ENCODE measurements around the gene NOCT.

DNA sequence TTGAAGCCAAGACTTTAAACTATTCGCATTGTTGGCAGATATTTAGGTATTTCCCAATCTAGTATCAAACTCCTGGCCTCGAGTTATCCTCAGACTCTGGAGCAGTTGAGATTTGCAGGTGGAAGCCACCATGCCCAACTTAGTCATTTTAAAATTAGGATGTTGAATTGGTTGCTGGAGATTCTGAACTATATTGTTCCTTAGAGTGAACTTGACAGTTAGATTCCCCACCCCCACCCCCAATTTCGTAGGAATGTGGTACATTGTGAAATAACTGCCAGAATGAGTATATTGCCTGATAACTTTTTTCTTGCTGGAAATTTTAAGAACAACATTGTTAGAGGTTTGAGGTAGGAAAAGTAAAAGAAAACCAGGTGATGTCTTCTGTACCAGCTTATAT lies 2.3 kb downstream of the NOCT start:
- TF ChIP-seq, protein P1, sequence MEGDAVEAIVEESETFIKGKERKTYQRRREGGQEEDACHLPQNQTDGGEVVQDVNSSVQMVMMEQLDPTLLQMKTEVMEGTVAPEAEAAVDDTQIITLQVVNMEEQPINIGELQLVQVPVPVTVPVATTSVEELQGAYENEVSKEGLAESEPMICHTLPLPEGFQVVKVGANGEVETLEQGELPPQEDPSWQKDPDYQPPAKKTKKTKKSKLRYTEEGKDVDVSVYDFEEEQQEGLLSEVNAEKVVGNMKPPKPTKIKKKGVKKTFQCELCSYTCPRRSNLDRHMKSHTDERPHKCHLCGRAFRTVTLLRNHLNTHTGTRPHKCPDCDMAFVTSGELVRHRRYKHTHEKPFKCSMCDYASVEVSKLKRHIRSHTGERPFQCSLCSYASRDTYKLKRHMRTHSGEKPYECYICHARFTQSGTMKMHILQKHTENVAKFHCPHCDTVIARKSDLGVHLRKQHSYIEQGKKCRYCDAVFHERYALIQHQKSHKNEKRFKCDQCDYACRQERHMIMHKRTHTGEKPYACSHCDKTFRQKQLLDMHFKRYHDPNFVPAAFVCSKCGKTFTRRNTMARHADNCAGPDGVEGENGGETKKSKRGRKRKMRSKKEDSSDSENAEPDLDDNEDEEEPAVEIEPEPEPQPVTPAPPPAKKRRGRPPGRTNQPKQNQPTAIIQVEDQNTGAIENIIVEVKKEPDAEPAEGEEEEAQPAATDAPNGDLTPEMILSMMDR (IDR thresholded peaks at IDR 0.05) = no peak
- TF ChIP-seq NFATC4 (CRISPR knock-in tag; IDR thresholded peaks at IDR 0.05) (no peak), SP1 (CRISPR knock-in tag; conservative IDR thresholded peaks at IDR 0.05) (no peak), CREM (CRISPR knock-in tag; IDR thresholded peaks at IDR 0.05) (no peak), ATF1 (CRISPR knock-in tag; IDR thresholded peaks at IDR 0.05) (no peak), NFE2L1 (CRISPR knock-in tag; IDR thresholded peaks at IDR 0.05) (no peak)
- TF ChIP-seq, protein P2, sequence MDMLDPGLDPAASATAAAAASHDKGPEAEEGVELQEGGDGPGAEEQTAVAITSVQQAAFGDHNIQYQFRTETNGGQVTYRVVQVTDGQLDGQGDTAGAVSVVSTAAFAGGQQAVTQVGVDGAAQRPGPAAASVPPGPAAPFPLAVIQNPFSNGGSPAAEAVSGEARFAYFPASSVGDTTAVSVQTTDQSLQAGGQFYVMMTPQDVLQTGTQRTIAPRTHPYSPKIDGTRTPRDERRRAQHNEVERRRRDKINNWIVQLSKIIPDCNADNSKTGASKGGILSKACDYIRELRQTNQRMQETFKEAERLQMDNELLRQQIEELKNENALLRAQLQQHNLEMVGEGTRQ (CRISPR knock-in tag; IDR thresholded peaks at IDR 0.05) = no peak
- TF ChIP-seq, protein P3, sequence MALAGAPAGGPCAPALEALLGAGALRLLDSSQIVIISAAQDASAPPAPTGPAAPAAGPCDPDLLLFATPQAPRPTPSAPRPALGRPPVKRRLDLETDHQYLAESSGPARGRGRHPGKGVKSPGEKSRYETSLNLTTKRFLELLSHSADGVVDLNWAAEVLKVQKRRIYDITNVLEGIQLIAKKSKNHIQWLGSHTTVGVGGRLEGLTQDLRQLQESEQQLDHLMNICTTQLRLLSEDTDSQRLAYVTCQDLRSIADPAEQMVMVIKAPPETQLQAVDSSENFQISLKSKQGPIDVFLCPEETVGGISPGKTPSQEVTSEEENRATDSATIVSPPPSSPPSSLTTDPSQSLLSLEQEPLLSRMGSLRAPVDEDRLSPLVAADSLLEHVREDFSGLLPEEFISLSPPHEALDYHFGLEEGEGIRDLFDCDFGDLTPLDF (CRISPR knock-in tag; IDR thresholded peaks at IDR 0.05) = no peak
- TF ChIP-seq, protein P4, sequence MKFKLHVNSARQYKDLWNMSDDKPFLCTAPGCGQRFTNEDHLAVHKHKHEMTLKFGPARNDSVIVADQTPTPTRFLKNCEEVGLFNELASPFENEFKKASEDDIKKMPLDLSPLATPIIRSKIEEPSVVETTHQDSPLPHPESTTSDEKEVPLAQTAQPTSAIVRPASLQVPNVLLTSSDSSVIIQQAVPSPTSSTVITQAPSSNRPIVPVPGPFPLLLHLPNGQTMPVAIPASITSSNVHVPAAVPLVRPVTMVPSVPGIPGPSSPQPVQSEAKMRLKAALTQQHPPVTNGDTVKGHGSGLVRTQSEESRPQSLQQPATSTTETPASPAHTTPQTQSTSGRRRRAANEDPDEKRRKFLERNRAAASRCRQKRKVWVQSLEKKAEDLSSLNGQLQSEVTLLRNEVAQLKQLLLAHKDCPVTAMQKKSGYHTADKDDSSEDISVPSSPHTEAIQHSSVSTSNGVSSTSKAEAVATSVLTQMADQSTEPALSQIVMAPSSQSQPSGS (CRISPR knock-in tag; IDR thresholded peaks at IDR 0.05; ENCODE audit: borderline replicate concordance, low read depth) = no peak
- TF ChIP-seq, protein P5, sequence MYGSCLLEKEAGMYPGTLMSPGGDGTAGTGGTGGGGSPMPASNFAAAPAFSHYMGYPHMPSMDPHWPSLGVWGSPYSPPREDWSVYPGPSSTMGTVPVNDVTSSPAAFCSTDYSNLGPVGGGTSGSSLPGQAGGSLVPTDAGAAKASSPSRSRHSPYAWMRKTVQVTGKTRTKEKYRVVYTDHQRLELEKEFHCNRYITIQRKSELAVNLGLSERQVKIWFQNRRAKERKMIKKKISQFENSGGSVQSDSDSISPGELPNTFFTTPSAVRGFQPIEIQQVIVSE (CRISPR knock-in tag; IDR thresholded peaks at IDR 0.05; ENCODE audit: borderline replicate concordance) = no peak
- TF ChIP-seq, protein P6, sequence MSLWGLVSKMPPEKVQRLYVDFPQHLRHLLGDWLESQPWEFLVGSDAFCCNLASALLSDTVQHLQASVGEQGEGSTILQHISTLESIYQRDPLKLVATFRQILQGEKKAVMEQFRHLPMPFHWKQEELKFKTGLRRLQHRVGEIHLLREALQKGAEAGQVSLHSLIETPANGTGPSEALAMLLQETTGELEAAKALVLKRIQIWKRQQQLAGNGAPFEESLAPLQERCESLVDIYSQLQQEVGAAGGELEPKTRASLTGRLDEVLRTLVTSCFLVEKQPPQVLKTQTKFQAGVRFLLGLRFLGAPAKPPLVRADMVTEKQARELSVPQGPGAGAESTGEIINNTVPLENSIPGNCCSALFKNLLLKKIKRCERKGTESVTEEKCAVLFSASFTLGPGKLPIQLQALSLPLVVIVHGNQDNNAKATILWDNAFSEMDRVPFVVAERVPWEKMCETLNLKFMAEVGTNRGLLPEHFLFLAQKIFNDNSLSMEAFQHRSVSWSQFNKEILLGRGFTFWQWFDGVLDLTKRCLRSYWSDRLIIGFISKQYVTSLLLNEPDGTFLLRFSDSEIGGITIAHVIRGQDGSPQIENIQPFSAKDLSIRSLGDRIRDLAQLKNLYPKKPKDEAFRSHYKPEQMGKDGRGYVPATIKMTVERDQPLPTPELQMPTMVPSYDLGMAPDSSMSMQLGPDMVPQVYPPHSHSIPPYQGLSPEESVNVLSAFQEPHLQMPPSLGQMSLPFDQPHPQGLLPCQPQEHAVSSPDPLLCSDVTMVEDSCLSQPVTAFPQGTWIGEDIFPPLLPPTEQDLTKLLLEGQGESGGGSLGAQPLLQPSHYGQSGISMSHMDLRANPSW (CRISPR knock-in tag; conservative IDR thresholded peaks at IDR 0.05; ENCODE audit: low read depth) = no peak
- TF ChIP-seq, protein P7, sequence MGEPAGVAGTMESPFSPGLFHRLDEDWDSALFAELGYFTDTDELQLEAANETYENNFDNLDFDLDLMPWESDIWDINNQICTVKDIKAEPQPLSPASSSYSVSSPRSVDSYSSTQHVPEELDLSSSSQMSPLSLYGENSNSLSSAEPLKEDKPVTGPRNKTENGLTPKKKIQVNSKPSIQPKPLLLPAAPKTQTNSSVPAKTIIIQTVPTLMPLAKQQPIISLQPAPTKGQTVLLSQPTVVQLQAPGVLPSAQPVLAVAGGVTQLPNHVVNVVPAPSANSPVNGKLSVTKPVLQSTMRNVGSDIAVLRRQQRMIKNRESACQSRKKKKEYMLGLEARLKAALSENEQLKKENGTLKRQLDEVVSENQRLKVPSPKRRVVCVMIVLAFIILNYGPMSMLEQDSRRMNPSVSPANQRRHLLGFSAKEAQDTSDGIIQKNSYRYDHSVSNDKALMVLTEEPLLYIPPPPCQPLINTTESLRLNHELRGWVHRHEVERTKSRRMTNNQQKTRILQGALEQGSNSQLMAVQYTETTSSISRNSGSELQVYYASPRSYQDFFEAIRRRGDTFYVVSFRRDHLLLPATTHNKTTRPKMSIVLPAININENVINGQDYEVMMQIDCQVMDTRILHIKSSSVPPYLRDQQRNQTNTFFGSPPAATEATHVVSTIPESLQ (CRISPR knock-in tag; IDR thresholded peaks at IDR 0.05) = no peak
